PFSK-1 (cell line): Measurements from ENCODE around the gene FBXL16.

Experiments
- FOXP2 ChIP-seq: optimal IDR thresholded peaks from 2 replicates; pipeline ENCODE3; 2011; ENCODE audit warnings: borderline replicate concordance, control low read depth, inconsistent platforms; ENCODE audit not compliant: insufficient read depth; ENCODE audit errors: extremely low read length, extremely low read depth
- POLR2AphosphoS5 ChIP-seq: IDR thresholded peaks from 2 replicates; pipeline ENCODE4 v1.6.1; 2012; ENCODE audit warnings: low read depth, mild to moderate bottlenecking, control low read depth, low read length, moderate library complexity
- SIN3A ChIP-seq: IDR thresholded peaks from 2 replicates; pipeline ENCODE4 v1.6.1; 2012; ENCODE audit warnings: mild to moderate bottlenecking, low read length, moderate library complexity, borderline replicate concordance; ENCODE audit not compliant: insufficient read depth
- TAF1 ChIP-seq: IDR thresholded peaks from 2 replicates; pipeline ENCODE4 v1.6.1; 2012; ENCODE audit warnings: low read length, control low read depth, borderline replicate concordance; ENCODE audit not compliant: insufficient read depth
- TF ChIP-seq, protein P1 (sequence below), 2 experiments: IDR thresholded peaks; 2 replicates each; pipeline versions ENCODE4 v1.6.1 to v1.8.0; 2011 to 2012; ENCODE audit warnings: low read depth in 2 of 2, low read length in 2 of 2, control low read depth in 1 of 2, inconsistent platforms in 1 of 2, mild to moderate bottlenecking in 1 of 2, moderate library complexity in 1 of 2; ENCODE audit not compliant: insufficient read depth in 1 of 2

GRCh38 chr16:667113-667779 is 38.4 kb downstream of the FBXL16 start:
- TF ChIP-seq SIN3A (no peak), TAF1 (no peak), POLR2AphosphoS5 (no peak), FOXP2 (no peak)
- TF ChIP-seq, protein P1, sequence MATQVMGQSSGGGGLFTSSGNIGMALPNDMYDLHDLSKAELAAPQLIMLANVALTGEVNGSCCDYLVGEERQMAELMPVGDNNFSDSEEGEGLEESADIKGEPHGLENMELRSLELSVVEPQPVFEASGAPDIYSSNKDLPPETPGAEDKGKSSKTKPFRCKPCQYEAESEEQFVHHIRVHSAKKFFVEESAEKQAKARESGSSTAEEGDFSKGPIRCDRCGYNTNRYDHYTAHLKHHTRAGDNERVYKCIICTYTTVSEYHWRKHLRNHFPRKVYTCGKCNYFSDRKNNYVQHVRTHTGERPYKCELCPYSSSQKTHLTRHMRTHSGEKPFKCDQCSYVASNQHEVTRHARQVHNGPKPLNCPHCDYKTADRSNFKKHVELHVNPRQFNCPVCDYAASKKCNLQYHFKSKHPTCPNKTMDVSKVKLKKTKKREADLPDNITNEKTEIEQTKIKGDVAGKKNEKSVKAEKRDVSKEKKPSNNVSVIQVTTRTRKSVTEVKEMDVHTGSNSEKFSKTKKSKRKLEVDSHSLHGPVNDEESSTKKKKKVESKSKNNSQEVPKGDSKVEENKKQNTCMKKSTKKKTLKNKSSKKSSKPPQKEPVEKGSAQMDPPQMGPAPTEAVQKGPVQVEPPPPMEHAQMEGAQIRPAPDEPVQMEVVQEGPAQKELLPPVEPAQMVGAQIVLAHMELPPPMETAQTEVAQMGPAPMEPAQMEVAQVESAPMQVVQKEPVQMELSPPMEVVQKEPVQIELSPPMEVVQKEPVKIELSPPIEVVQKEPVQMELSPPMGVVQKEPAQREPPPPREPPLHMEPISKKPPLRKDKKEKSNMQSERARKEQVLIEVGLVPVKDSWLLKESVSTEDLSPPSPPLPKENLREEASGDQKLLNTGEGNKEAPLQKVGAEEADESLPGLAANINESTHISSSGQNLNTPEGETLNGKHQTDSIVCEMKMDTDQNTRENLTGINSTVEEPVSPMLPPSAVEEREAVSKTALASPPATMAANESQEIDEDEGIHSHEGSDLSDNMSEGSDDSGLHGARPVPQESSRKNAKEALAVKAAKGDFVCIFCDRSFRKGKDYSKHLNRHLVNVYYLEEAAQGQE (IDR thresholded peaks at IDR 0.05; ENCODE audit: insufficient read depth in 1 of 2, low read depth in 2 of 2, low read length in 2 of 2), result no peak
